IPS DF 6.9 (cell line): ENCODE measurements around the gene MRNIP.

ENCODE experiments used
- DNase-seq: peaks from one replicate; pipeline ENCODE4 v3.0.0-alpha.2; 2013; ENCODE audit warnings: low read depth, low spot score
- H3K27ac ChIP-seq: one replicate; pipeline ENCODE4 v1.5.1; 2013; ENCODE audit warnings: low read length, control low read depth
- H3K27me3 ChIP-seq: 2 replicates; pipeline ENCODE4 v1.6.1; 2013; ENCODE audit warnings: mild to moderate bottlenecking, low read length; ENCODE audit not compliant: control insufficient read depth, insufficient read depth
- H3K36me3 ChIP-seq: 2 replicates; pipeline ENCODE4 v1.6.1; 2013; ENCODE audit warnings: low read length; ENCODE audit not compliant: control insufficient read depth, insufficient read depth
- H3K4me1 ChIP-seq: 2 replicates; pipeline ENCODE4 v1.6.1; 2013; ENCODE audit warnings: low read length; ENCODE audit not compliant: control insufficient read depth, insufficient read depth
- H3K4me3 ChIP-seq: 2 replicates; pipeline ENCODE4 v1.5.1; 2013; ENCODE audit warnings: mild to moderate bottlenecking, low read length
- H3K9me3 ChIP-seq: 2 replicates; pipeline ENCODE4 v1.6.1; 2013; ENCODE audit warnings: low read length, inconsistent platforms; ENCODE audit not compliant: control insufficient read depth, insufficient read depth
- WGBS: extraction: QIAGEN DNeasy Blood & Tissue Kit; methylation state at CpG from one replicate; pipeline ENCODE4 v1.1.7; 2013; ENCODE audit warnings: mixed read lengths, missing lambda C conversion rate; ENCODE audit not compliant: insufficient read length, insufficient coverage; 5-methylcytosine and 5-hydroxymethylcytosine counted together

MRNIP gene

DNA sequence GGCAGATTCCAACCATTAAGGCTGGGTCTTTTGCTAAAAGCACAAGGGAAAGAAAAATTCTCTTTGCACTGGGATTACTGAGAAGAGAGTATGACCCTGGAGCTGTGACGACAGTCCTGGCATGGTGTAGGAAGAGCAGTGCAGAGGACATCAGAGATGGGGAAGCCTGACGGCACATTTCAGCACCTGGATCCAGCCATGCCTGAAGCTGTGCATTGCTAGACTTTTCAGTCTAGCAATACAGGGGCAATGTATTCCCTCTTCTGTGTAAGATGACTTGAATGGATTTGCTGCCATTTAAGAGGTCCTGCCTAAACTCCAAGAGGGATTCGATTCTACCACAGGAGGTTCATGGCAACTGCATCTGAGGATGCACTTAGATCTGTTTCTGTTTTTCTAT, 12.3 kb upstream of the MRNIP start:
- Histone ChIP-seq H3K9me3 (no peaks in the 10 kb centered on the region), H3K27me3 (no peaks in the 10 kb centered on the region), H3K27ac (no peak overlapping the region), H3K36me3 (peaks cover 21% of the 10 kb centered on the region), H3K4me3 (no peak overlapping the region), H3K4me1 (no peaks in the 10 kb centered on the region; the same call in 1 of the 2 replicates)
- WGBS, result no CpG with 5 or more reads among the region's 3 CpGs
- no peak for DNase-seq

DNA sequence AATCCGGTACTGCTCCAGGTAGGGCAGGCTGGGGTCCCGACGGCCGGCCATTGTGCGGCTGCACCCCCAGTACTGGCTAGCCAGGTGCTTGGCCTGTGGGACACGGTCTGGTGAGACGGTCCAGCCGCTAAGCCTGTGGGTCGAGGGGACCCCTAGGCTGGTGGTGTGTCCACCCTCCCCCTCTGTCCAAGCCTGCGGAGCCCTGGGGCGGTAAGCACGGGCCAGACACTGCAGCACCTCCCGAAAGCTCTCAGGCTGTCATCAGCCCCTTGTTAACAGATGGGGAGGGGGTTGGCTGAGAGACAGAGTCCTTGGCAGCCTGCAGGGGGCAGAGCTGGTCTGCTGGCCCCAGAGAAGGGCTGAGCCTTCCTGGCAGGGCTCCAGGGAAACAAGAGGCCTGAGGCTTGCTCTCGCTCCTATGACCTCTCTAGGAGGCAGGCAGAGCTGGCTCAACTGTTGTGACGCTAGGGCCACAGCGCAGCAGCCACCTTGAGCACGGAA, 11.8 kb upstream of the MRNIP start:
- no CpG with 5 or more reads among the region's 17 CpGs for WGBS
- DNase-seq, result peak; percentile 47
- Histone ChIP-seq H3K4me3 (no peak overlapping the region), H3K9me3 (no peaks in the 10 kb centered on the region), H3K36me3 (peaks cover 18% of the 10 kb centered on the region), H3K27ac (no peak overlapping the region), H3K27me3 (no peaks in the 10 kb centered on the region), H3K4me1 (no peaks in the 10 kb centered on the region; the same call in 1 of the 2 replicates)

GRCh38 chr5:179869641-179870402, 11.2 kb upstream of the MRNIP start:
- WGBS, result no CpG with 5 or more reads among the region's 16 CpGs
- no peak for DNase-seq
- Histone ChIP-seq H3K9me3 (no peaks in the 10 kb centered on the region), H3K36me3 (peaks cover 18% of the 10 kb centered on the region), H3K27me3 (no peaks in the 10 kb centered on the region), H3K4me3 (no peak overlapping the region), H3K4me1 (no peaks in the 10 kb centered on the region; the same call in 1 of the 2 replicates), H3K27ac (no peak overlapping the region)

DNA sequence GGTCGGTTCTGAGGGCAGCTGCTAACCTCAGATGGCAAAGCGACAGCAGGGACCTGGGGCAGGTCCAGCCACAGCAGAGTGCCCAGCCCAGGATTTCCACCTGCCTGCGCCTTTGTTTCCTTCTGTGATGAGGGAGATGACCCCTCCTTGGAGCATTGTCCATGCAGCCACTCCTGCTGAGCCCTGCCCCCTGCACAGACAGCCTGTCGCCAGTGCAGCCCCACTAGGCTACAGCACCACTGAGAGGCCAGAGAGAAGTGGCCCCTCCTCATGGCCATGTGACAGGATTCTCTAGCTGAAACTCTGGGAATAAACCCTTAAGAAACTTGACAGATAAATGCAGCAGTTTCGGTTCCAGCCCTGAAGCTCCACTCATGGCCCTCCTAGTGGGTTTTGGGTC, 10.5 kb upstream of the MRNIP start:
- Histone ChIP-seq H3K36me3 (peaks cover 16% of the 10 kb centered on the region), H3K9me3 (no peaks in the 10 kb centered on the region), H3K27ac (no peak overlapping the region), H3K27me3 (no peaks in the 10 kb centered on the region), H3K4me1 (no peaks in the 10 kb centered on the region; the same call in 1 of the 2 replicates), H3K4me3 (no peak overlapping the region)
- no peak for DNase-seq
- WGBS, result no CpG with 5 or more reads among the region's 5 CpGs

- Histone ChIP-seq H3K27ac (no peak overlapping the region), H3K36me3 (peaks cover 20% of the 10 kb centered on the region), H3K4me1 (no peaks in the 10 kb centered on the region; the same call in 1 of the 2 replicates), H3K9me3 (no peaks in the 10 kb centered on the region), H3K4me3 (no peak overlapping the region), H3K27me3 (no peaks in the 10 kb centered on the region)
- DNase-seq, result no peak
- WGBS, result no CpG with 5 or more reads among the region's 14 CpGs
Measured at GRCh38 chr5:179868541-179868940, 9.9 kb upstream of the MRNIP start.

GRCh38 chr5:179867476-179867875, 8.9 kb upstream of the MRNIP start:
- WGBS, result no CpG with 5 or more reads among the region's 11 CpGs

DNA sequence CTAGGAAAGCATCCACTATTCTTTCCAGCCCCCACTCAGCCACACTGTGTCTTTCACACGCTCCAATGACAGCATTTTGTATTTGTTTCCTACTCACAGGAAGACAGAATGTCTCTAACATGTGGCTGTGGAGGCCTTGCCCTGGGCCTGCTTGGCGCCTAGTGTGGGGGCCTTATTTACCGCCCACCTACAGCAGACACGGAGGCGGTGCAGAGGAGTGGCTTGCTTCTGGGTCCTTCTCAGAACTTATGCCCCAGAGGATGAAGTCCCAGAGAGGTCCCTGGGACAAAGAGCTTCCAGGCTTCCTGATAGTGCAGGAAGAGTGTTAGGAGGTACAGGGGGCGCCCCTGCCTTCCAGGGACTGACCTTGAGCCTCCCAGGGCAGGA, 8.5 kb upstream of the MRNIP start:
- H3K27ac ChIP-seq, result no peak overlapping the region
- WGBS, result no CpG with 5 or more reads among the region's 6 CpGs
- H3K9me3 ChIP-seq, result no peaks in the 10 kb centered on the region
- peaks cover 18% of the 10 kb centered on the region for H3K36me3 ChIP-seq
- no peaks in the 10 kb centered on the region for H3K27me3 ChIP-seq
- H3K4me1 ChIP-seq, result no peaks in the 10 kb centered on the region; the same call in 1 of the 2 replicates
- no peak overlapping the region for H3K4me3 ChIP-seq
- DNase-seq, result no peak

More at GRCh38 chr5:179867476-179867875, 8.9 kb upstream of the MRNIP start:
- Histone ChIP-seq H3K27ac (no peak overlapping the region), H3K36me3 (peaks cover 19% of the 10 kb centered on the region), H3K27me3 (no peaks in the 10 kb centered on the region), H3K4me3 (no peak overlapping the region), H3K4me1 (no peaks in the 10 kb centered on the region; the same call in 1 of the 2 replicates), H3K9me3 (no peaks in the 10 kb centered on the region)
- no peak for DNase-seq

GRCh38 chr5:179866241-179867078, 7.8 kb upstream of the MRNIP start:
- Histone ChIP-seq H3K9me3 (no peaks in the 10 kb centered on the region), H3K27me3 (no peaks in the 10 kb centered on the region), H3K4me1 (no peaks in the 10 kb centered on the region; the same call in 1 of the 2 replicates), H3K4me3 (no peak overlapping the region), H3K36me3 (peaks cover 18% of the 10 kb centered on the region), H3K27ac (no peak overlapping the region)
- DNase-seq, result no peak
- no CpG with 5 or more reads among the region's 21 CpGs for WGBS

GRCh38 chr5:179865491-179866240, 7.0 kb upstream of the MRNIP start:
- DNase-seq, result no peak
- no CpG with 5 or more reads among the region's 15 CpGs for whole genome bisulfite sequencing
- Histone ChIP-seq H3K4me1 (no peaks in the 10 kb centered on the region; the same call in 1 of the 2 replicates), H3K4me3 (no peak overlapping the region), H3K9me3 (no peaks in the 10 kb centered on the region), H3K27me3 (no peaks in the 10 kb centered on the region), H3K27ac (no peak overlapping the region), H3K36me3 (peaks cover 18% of the 10 kb centered on the region)

DNA sequence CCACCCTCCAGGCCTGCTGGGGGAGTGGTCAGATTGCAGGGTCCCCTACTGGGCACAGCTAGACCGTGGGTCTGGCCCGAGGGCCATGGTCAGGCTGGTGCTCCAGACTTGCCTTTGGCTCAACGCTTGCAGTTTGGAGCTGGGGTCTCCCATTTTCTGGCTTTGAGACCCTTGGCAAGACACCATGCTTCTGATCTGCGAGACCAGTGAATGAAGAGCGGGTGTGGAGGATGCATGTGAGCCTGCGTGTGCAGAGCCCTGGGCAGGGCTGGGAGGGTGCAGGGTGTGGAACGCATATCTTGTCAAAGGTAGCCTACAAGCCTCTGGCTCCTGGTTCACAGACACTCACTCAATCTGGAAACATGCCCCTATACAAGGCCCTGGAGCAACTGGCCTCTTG, 6.1 kb upstream of the MRNIP start:
- Histone ChIP-seq H3K27ac (no peak overlapping the region), H3K4me1 (no peaks in the 10 kb centered on the region), H3K9me3 (no peaks in the 10 kb centered on the region), H3K36me3 (peaks cover 18% of the 10 kb centered on the region), H3K4me3 (no peak overlapping the region), H3K27me3 (no peaks in the 10 kb centered on the region)
- no peak for DNase-seq
- WGBS, result no CpG with 5 or more reads among the region's 7 CpGs
